Measurements from ENCODE around the gene CATSPER1. TPM values are rescaled to one million over a fixed set of nuclear protein-coding genes. Genes with fewer than 3 reads are reported as not detected.

Gene CATSPER1
- total RNA-seq, 8 experiments from 2014 or later, result 0.21 to 3.1 (median 0.35) TPM; not detected in 3

DNA sequence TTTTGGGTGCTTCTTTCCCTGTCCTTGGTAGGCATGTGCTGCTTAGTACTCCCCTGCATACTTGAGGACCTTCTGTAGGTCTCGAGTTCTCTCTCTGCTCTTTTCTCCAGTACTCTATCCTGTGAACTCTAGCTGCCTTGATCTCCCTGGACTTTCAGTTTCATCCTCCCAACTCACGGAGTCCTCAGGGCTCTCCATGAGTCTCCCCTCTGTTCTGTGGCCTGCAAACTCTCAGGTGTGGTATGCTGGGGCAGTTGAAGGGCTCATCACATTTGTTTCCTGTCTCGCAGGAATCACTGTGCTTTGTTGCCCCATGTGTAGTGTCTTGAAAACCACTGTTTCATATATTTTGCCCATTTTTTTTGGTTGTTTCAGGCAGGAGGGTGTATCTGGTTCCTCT is 40.5 kb upstream of the CATSPER1 start:
- no peak for ATAC-seq (replicated peaks in 6 of 8)
- 86 to 100% (median 100%) methylated on average over 1 to 3 of the region's 3 CpGs; no CpG with 5 or more reads in 2 of the 10 experiments for WGBS, 10 experiments
- in situ Hi-C loops (cut with MboI; ENCODE audit: low pct_unique_long_range_greater_than_20kb in 2 of 9, low sequenced_read_pairs in 9 of 9, unreplicated experiment in 9 of 9), result no loop called here
- no peak overlapping the region for H3K27ac ChIP-seq
- peaks cover 10 to 13% of the 10 kb centered on the region in 2 donors for H3K4me1 ChIP-seq (replicated peaks in 1 of 2)
- H3K4me3 ChIP-seq, result no peak overlapping the region

DNA sequence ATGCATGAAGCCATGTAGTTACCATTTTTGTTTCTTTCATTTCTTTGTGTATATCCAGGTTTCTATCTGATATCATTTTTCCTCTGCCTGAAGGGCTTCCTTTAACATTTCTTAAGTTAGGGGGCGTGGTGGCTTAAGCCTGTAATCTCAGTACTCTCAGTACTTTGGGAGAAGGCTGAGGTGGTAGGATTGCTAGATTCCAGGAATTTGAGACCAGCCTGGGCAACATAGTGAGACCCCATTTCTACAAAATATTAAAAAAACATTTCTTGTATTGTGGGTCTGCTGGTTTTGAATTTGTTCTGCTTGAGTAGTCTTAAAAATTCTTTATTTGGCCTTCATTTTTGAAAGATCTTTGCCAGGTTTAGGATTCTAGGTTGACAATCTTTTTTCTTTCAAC is 38.3 kb upstream of the CATSPER1 start:
- Histone ChIP-seq H3K27ac (no peak overlapping the region), H3K4me1 (replicated peaks in 1 of 2) (peaks cover 3 to 7% of the 10 kb centered on the region in 2 donors), H3K4me3 (no peak overlapping the region)
- WGBS, 10 experiments, result 92 to 100% (median 100%) methylated on average over 1 of the region's 1 CpG; no CpG with 5 or more reads in 3 of the 10 experiments
- in situ Hi-C loops (cut with MboI; ENCODE audit: low pct_unique_long_range_greater_than_20kb in 2 of 9, low sequenced_read_pairs in 9 of 9, unreplicated experiment in 9 of 9), result no loop called here
- ATAC-seq (replicated peaks in 6 of 8), result no peak

DNA sequence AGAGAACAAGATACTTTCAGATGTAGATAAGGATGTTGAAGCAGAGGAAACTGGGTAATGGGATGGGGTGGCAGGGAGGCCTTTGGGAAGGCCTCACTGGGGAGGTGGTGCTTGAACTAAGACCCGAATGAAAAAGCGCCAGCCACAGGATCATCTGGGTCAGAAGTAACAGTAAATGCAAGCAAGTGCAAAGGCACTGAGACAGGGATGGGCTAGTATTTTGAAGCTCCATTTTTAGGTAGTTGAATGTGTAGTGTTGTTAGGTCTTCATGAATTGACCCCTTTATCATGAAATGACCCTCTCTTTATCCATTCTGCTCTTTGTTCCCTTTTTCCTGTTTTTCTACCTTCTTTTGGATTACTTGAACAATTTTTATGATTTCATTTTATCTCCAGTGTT is 37.6 kb upstream of the CATSPER1 start:
- no peak for ATAC-seq (replicated peaks in 6 of 8)
- Histone ChIP-seq H3K4me3 (no peak overlapping the region), H3K4me1 (replicated peaks in 1 of 2) (peaks cover 0 to under 1% of the 10 kb centered on the region in 2 donors), H3K27ac (no peak overlapping the region)
- WGBS, 10 experiments, result 80 to 100% (median 91%) methylated on average over 1 to 2 of the region's 2 CpGs; no CpG with 5 or more reads in 4 of the 10 experiments
- in situ Hi-C loops (cut with MboI; ENCODE audit: low pct_unique_long_range_greater_than_20kb in 2 of 9, low sequenced_read_pairs in 9 of 9, unreplicated experiment in 9 of 9), result no loop called here

DNA sequence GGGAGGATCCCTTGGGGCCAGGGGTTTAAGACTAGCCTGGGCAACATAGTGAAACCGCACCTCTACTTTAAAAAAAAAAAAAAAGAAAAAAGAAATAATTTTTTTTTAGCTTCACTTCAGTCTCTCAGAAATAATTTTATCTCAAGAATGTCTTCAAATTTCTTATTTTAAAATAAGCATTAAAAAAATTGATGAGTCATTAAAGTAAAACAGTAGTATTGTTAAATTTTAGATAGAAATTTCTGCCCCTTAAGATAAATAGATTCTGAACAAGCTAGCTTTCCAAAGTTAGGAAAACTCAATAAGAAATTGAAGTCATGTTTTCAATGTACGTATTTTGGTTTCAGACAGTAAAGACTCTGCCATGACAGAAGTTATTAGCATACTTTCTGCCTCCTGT is 36.1 kb upstream of the CATSPER1 start:
- ATAC-seq (replicated peaks in 6 of 8), result no peak
- H3K4me3 ChIP-seq, result no peak overlapping the region
- WGBS, 10 experiments, result 86 to 100% (median 100%) methylated on average over 1 to 2 of the region's 2 CpGs
- no peak overlapping the region for H3K27ac ChIP-seq
- no peaks in the 10 kb centered on the region for H3K4me1 ChIP-seq (replicated peaks in 1 of 2)
- in situ Hi-C loops (cut with MboI; ENCODE audit: low pct_unique_long_range_greater_than_20kb in 2 of 9, low sequenced_read_pairs in 9 of 9, unreplicated experiment in 9 of 9), result no loop called here

DNA sequence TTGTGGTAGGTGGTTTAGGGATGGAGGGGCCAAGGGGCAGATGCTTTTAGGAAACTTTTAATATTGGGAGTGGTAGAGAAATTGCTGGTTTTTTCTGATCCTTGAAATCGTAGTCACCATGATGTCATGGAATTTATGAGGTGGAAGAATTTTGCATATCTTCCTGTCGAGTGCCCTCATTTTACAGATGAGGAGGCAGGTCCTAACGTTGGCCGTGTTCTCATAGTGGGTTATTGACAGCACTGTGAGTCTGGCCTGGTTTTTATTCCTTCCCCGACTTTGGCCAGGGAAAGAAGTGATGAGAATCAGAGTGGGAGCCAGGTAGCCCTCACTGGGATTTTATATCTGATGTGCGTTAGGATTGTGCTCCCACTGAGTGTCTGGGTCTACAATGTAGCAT is 35.0 kb upstream of the CATSPER1 start:
- WGBS, 10 experiments, result 59 to 100% (median 100%) methylated on average over 1 to 3 of the region's 6 CpGs
- in situ Hi-C loops (cut with MboI; ENCODE audit: low pct_unique_long_range_greater_than_20kb in 2 of 9, low sequenced_read_pairs in 9 of 9, unreplicated experiment in 9 of 9), result no loop called here
- Histone ChIP-seq H3K4me3 (no peak overlapping the region), H3K4me1 (replicated peaks in 1 of 2) (no peaks in the 10 kb centered on the region), H3K27ac (no peak overlapping the region)
- ATAC-seq (replicated peaks in 6 of 8), result no peak

DNA sequence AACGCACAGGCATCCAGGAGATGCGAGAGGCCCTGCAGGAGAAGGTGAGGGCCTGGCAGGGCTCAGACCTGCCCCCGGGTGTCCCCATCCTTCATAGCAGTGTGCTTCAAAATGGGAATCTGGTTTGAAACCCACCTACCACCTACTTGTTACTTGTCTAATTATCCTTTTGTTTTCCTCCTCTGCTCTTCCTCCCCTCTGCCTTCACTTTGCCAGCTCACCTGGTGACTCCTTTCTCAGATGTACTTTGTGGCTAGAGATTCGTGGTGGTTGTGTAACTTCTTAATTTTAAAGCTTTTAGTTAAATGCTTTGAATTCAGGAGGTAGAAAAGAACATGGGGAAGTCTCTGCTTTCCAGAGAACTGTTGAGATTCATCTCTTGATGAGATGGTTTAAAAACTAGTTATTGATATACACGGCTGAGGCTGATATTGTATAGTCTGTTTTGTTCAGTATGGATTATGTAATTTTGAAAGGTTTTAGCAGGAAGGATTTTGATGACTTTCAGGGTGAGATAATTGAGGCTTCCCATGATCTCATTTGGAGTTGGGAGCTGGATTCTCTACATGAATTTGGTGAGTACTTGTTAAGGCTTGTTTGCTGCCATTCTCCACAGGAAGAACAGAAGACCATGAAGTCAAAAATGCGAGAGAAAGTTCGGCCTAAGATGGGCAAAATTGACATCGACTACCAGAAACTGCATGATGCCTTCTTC is 33.8 kb upstream of the CATSPER1 start:
- ATAC-seq (replicated peaks in 6 of 8), result no peak
- in situ Hi-C loops (cut with MboI; ENCODE audit: low pct_unique_long_range_greater_than_20kb in 2 of 9, low sequenced_read_pairs in 9 of 9, unreplicated experiment in 9 of 9), result no loop called here
- 40 to 100% (median 71%) methylated on average over 1 to 6 of the region's 8 CpGs; no CpG with 5 or more reads in 1 of the 10 experiments for WGBS, 10 experiments

DNA sequence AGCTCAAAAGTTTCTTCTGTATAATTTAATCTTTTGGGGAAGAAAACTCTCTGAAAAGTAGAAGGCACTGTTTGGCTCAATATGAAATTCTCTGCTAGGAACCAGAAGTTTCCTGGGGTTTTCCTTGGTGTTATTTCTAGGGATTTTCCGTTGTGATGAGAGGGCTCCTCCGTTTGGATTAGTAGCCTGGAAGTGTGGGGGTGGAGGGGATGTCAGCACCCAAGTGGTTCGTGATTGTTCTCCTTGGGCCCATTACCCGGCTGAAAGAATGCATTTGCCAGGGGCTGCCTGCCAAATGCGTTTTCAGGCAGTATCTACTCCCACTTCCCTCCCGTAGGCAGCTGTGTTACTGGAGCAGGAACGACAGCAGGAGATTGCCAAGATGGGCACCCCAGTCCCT is 30.2 kb upstream of the CATSPER1 start:
- no peak overlapping the region for H3K27ac ChIP-seq
- in situ Hi-C loops (cut with MboI; ENCODE audit: low pct_unique_long_range_greater_than_20kb in 2 of 9, low sequenced_read_pairs in 9 of 9, unreplicated experiment in 9 of 9), result no loop called here

More for the DNA sequence above, 33.8 kb upstream of the CATSPER1 start:
- H3K27ac ChIP-seq, result no peak overlapping the region
- H3K4me1 ChIP-seq (replicated peaks in 1 of 2), result no peaks in the 10 kb centered on the region
- H3K4me3 ChIP-seq, result no peak overlapping the region

DNA sequence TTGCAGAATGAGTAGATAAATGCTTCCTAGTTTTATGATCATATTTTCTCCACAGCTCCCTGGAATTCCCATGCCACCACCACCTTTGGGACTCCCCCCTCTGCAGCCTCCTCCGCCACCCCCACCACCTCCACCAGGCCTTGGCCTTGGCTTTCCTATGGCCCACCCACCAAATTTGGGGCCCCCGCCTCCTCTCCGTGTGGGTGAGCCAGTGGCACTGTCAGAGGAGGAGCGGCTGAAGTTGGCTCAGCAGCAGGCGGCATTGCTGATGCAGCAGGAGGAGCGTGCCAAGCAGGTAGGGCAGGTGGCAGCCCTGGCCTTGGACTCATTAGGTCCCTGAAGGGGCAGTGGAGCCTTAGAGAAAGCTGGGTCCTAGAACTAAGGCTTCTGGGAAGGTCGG is 28.7 kb upstream of the CATSPER1 start:
- in situ Hi-C loops (cut with MboI; ENCODE audit: low pct_unique_long_range_greater_than_20kb in 2 of 9, low sequenced_read_pairs in 9 of 9, unreplicated experiment in 9 of 9), result no loop called here
- WGBS, 10 experiments, result 93 to 100% (median 100%) methylated on average over 1 to 5 of the region's 7 CpGs; no CpG with 5 or more reads in 7 of the 10 experiments
- no peak for ATAC-seq (replicated peaks in 6 of 8)

More for the DNA sequence above, 30.2 kb upstream of the CATSPER1 start:
- no peak for ATAC-seq (replicated peaks in 6 of 8)
- peaks cover 4 to 5% of the 10 kb centered on the region in 2 donors for H3K4me1 ChIP-seq (replicated peaks in 1 of 2)
- 57 to 100% (median 82%) methylated on average over 1 to 7 of the region's 7 CpGs; no CpG with 5 or more reads in 3 of the 10 experiments for WGBS, 10 experiments
- no peak overlapping the region for H3K4me3 ChIP-seq

DNA sequence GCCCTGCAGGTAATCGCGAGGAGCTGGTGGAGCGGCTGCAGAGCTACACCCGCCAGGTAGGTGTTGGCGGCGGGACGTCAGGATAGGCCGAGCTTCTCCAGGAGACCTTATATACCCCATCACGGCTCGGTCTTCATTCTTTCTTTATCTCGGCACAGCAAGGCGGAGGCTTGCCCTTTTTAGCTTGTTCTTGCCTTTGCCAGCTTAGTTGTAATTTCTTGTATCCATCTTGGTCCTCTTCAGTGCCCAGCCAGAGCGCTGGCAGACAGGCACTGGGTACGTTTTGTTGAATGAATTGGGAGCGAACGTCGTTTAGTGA is 26.3 kb upstream of the CATSPER1 start:
- no peak for ATAC-seq (replicated peaks in 6 of 8)
- H3K27ac ChIP-seq, result peak overlapping the region; percentile 80 to 95
- in situ Hi-C loops (cut with MboI; ENCODE audit: low pct_unique_long_range_greater_than_20kb in 2 of 9, low sequenced_read_pairs in 9 of 9, unreplicated experiment in 9 of 9), result no loop called here
- 0% methylated on average over 4 to 9 of the region's 17 CpGs; no CpG with 5 or more reads in 6 of the 10 experiments for WGBS, 10 experiments
- H3K4me3 ChIP-seq, result peak overlapping the region; percentile 71 to 90 (median 83)
- H3K4me1 ChIP-seq (replicated peaks in 1 of 2), result peaks cover 26 to 32% of the 10 kb centered on the region in 2 donors

More for the DNA sequence above, 28.7 kb upstream of the CATSPER1 start:
- Histone ChIP-seq H3K4me3 (no peak overlapping the region), H3K27ac (no peak overlapping the region), H3K4me1 (replicated peaks in 1 of 2) (peaks cover 14 to 15% of the 10 kb centered on the region in 2 donors)

DNA sequence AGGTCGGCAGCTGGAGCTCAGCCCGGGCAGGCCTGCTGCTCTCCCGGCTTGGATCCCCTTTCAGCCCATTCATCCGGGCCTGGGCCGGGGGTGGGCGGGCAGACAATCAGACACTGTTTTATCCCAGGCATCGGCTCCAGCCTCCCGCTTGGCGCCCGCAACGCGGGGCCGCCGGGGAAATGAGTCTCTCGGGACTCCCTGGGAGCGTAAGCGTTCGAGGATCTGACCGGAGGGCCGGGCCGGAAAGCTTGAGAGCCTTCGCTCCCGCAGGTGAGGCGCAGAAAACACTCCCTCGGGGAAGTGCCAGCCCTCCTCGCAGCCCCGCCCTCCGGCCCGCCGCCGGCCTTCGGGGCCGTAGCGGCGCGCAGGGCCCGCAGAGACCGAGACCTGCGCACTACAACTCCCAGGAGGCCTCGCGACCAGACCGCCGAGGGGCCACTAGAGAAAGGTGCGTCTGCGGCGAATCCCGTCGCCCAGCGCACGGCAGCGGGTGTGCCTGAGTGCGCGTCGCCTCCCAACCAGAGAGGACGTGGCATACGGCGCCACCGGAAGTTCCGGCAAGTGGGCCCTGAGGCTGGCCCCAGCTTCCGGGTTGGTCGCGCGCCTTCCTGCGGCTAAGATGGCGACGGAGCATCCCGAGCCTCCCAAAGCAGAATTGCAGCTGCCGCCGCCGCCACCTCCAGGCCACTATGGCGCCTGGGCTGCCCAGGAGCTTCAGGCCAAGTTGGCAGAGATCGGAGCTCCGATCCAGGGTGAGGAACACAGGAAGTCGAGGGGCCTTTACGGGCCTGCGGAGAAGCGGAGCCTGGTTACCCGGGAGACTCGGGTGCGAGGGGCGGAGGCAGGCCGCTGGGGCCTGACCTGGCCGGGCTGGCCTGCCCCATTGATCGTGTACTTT is 25.7 kb upstream of the CATSPER1 start, which contains the start of gene SF3B2:
TSS of gene SF3B2 (plus strand) at position 599 of the 898 bp plus-strand sequence. CDS start at position 620, 21 bp downstream.
- peak; percentile 94 to 99 (median 95) for ATAC-seq (replicated peaks in 6 of 8)
- in situ Hi-C loops (cut with MboI; ENCODE audit: low pct_unique_long_range_greater_than_20kb in 2 of 9, low sequenced_read_pairs in 9 of 9, unreplicated experiment in 9 of 9), result no loop called here
- WGBS, 10 experiments, result 0 to 6% (median 0%) methylated on average over 1 to 27 of the region's 84 CpGs; no CpG with 5 or more reads in 3 of the 10 experiments
- peaks cover 26 to 32% of the 10 kb centered on the region in 2 donors for H3K4me1 ChIP-seq (replicated peaks in 1 of 2)
- H3K4me3 ChIP-seq, result peak within 1 kb of the TSS; percentile 71 to 90 (median 83)
- H3K27ac ChIP-seq, result peak within 1 kb of the TSS; percentile 90 to 95

DNA sequence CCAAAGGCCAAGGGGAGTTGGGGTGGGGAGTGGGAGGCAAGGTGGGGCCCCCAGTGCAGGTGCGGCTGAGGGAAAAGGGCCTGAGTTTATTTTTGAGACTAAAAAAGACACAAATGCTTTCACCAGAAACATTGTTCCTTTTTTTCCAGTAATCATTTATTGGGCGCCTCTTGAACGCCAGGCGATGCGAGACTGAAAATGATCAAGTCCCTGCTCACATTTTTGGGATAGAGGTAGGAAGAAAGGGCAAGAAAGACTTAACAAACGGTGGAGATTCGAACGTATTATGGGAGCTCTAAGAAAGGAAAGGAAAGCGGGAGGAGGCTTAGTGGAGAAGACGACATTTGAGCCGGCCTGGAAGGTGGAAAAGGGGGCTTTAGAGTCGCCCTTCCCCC is 25.1 kb upstream of the CATSPER1 start:
- ATAC-seq (replicated peaks in 6 of 8), result no peak
- peak overlapping the region; percentile 71 to 90 (median 83) for H3K4me3 ChIP-seq
- 0 to 60% (median 26%) methylated on average over 1 to 11 of the region's 12 CpGs; no CpG with 5 or more reads in 2 of the 10 experiments for WGBS, 10 experiments
- H3K4me1 ChIP-seq (replicated peaks in 1 of 2), result peaks cover 26 to 32% of the 10 kb centered on the region in 2 donors
- in situ Hi-C loops (cut with MboI; ENCODE audit: low pct_unique_long_range_greater_than_20kb in 2 of 9, low sequenced_read_pairs in 9 of 9, unreplicated experiment in 9 of 9), result no loop called here
- peak overlapping the region; percentile 90 to 95 for H3K27ac ChIP-seq

DNA sequence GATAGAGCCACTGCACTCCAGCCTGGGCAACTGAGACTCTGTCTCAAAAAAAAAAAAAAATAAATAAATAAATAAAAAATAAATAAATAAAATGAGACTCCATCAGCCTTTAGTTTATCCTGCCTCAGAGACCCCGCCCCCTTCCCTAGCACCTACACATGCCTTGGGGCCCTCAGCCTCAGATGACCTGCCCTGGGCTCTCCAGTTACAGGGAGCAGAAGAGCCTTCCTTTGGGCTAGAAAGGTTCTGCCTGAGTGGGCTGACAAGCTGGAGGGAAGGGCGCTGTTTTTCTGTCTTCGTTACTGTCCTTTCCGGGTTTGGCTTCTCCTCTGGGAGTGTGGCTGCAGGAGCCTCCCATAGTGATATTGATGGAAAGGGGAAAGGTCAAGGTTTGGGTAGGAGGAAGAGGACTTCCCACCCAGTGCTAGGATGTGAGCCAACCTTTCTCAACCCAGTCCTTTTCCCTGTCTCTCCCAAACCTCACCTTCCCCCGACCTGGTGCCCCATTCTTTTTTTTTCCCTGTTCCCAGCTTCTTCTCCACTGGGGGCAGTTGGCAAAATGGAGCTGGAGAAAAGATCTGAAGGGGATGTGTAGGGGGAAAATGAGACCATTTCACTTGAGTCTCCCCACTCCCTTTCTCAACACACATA is 24.4 kb upstream of the CATSPER1 start:
- peak overlapping the region; percentile 90 to 95 for H3K27ac ChIP-seq
- WGBS, 10 experiments, result 38 to 100% (median 86%) methylated on average over 1 to 4 of the region's 5 CpGs; no CpG with 5 or more reads in 1 of the 10 experiments
- in situ Hi-C loops (cut with MboI; ENCODE audit: low pct_unique_long_range_greater_than_20kb in 2 of 9, low sequenced_read_pairs in 9 of 9, unreplicated experiment in 9 of 9), result no loop called here
- ATAC-seq (replicated peaks in 6 of 8), result no peak
- peak overlapping the region in 2 of 5 donors; percentile 83 to 84 for H3K4me3 ChIP-seq
- peaks cover 26 to 32% of the 10 kb centered on the region in 2 donors for H3K4me1 ChIP-seq (replicated peaks in 1 of 2)
